Right lung (tissue), 5 donors: ENCODE data around the gene TGFB1. TPM values are rescaled to one million over a fixed set of nuclear protein-coding genes. Genes with fewer than 3 reads are reported as not detected.

ENCODE experiments used
- DNase-seq, 2 donors: peaks; one replicate each; pipeline ENCODE4 v3.0.0-alpha.2; 2013
- polyA plus RNA-seq, 5 donors: library from polyadenylated mRNA; unstranded; fragments of 120-200 nt; gene quantifications; one replicate each; pipeline versions ENCODE4 v1.2.1 to v1.2.3, GENCODE V29; 2013; ENCODE audit warnings: inconsistent platforms in 1 of 5, low replicate concordance in 1 of 5; ENCODE audit not compliant: insufficient read length in 5 of 5, insufficient read depth in 1 of 5

TGFB1 gene
- polyA plus RNA-seq, 5 donors: 23.8 to 41.2 (median 30.2) TPM

DNA sequence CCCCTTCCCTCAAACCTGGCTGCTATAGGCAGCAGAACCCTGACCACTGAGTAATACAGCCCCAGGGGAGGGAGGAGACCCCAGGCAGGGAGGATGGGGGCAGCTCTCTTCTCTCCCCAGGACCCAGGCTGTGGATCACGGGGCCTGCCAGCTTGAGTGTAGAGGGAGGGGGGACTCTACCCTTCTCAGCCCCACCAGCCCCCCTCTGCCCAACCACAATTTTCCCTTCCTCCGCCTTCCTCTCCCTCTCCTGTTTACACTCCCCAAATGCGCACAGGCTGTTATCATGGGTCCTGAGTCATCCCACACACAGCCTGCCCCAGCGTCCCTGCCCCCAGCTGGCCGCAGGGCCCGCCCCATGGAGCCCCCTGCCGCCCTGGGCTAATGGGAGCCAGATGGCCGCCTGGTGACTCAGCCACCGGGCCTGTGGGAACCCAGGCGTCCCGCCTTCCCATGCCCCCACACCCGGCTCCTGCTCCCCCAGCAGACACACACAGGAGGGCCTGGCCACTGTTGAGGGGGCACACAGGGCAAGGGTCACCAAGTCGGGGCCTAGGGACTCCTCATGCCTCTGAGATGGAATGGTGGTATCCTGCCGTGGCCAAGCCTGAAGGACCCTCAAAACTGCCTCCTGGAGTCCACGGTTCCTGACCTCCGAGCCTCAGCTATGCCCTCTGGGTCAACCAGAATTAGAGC is 30.1 kb downstream of the TGFB1 start:
- no peak for DNase-seq

DNA sequence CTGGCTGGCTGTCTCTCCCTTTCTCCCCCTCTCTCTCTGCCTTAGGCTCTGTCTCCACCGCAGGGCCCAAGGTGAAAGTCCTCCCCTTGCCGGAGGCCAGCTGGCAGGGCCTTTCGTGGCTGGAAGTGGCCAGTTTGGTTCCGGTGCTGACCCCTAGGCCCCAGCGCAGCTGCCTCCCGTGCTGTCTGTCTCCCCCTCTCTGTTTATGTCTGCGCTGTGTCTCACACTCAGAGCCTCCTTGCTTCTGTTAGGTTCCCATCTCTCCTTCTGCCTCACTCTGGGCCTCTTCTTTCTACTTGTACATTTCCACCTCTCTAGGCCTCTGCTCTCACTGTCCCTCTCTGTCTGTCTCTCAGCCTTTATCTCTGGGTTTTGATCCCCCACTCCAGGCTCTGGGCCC is 30.7 kb downstream of the TGFB1 start:
- DNase-seq: no peak

- no peak for DNase-seq
Observed at GRCh38 chr19:41322451-41322850, 31.3 kb downstream of the TGFB1 start.

DNA sequence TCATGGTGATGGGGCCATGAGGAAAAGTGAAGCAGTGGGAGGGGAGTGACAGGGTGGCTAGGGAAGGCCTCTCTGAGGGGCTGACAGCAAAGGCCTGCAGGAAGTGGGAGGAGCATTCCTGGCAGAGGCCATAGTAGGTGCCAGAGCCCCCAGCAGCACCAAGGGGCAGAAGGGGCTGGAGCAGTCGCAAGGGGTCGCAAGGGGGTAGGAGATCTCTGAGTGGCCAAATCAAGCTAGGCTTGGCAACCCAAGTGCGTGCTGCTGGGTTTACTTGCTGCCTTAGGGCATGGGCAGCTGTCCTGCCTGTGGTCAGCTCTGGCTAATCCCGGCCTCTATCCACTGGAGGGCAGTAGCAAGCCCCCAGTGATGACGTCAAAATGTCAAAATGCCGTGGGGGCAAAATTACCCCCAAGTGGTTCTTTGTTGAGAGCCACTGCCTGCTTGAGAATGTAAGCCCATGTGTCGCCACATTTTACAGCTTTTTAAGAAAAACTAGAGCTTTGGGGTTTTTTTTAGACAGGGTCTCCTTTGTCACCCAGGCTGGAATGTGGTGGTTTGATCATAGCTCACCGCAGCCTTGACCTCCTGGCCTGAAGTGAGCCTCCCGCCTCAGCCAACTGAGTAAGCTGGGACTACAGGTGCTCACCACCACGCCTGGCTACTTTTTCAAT is 32.0 kb downstream of the TGFB1 start:
- no peak for DNase-seq

DNA sequence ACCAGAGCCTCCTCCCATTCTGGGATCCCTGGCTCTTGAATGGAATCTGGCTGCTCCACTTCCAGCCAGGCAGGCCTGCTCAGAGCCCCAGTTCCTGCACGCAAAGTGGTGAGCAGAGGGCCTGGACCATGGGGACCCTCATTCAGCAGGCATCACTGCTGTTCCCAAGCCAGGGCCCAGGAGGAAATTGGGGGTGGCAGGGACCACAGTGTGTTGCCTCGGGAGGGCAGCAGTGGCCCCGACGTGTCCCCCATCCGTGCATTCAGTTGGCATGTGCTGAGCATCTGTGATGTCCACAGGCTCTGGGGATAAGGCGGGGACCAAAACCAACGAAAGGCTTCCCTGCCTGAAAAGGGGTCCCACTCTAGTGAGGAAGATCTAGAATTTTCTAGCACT is 32.5 kb downstream of the TGFB1 start:
- no peak for DNase-seq

GRCh38 chr19:41320568-41320967 is 33.2 kb downstream of the TGFB1 start:
- DNase-seq: no peak

- DNase-seq: no peak
Observed at GRCh38 chr19:41320185-41320518, 33.6 kb downstream of the TGFB1 start.

DNA sequence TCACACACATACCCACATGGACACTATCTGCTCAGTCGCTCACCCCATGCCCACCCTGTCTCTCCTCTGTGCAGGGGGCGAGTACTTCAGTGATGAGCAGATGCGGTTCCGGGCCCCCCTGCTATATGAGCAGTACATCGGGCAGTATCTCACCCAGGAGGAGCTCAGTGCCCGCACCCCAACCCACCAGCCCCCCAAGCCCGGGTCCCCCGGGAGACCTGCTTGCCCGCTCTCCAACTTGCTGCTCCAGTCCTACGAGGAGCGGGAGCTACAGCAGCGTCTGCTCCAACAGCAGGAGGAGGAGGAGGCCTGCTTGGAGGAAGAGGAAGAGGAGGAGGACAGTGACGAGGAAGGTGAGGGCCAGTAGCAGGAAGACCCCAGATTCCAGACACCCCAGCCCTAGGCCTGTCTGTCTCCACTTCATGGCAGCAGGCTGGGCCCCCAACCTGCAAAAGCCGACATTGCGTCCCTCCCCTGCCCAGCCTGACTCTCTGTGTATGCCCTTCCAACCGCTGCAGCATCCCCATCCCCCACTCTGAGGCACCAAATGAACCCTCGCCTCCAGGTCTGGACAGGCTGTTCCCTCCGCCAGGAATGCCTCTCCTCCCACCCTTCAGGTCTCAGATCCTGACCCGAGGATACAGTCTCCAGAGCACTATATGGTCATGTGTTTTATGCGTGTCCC is 34.1 kb downstream of the TGFB1 start:
- no peak for DNase-seq

DNA sequence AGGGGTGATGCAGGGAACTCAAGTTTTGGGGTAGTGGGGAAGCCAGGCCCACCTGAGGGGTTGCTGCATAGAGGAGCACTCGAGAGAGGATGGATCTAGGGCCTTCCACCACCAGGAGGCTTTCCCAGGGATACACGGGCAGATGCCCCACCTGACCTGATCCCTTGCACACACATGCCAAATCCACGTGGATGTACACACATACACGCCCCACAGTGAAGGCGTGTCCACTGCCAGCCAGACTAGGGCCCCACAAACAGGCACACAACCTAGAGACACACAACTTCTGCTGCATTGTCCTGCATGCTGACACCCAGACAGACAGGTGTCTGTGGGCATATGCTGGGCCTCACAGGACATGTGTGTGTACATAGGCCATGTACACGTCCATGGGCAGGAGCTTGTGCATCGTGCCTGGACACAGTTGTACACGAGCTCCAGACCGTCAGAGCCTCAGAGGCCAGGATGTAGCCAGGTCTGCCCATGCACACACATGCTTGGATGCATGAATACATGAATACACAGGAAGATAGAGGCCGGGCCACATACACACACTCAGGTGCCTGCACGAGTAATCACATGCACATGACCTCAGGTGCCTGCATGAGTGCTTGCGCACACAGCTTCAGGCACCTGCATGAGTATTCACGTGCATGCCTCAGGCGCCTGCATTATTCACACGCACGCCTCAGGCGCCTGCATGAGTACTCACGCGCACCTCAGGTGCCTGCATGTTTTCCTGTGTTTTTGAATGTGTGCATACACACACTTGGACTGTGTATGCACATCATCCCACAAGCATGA is 34.8 kb downstream of the TGFB1 start:
- DNase-seq: no peak

- no peak for DNase-seq
Observed at GRCh38 chr19:41316306-41316920, 37.3 kb downstream of the TGFB1 start.

- DNase-seq: no peak
Observed at GRCh38 chr19:41311613-41312012, 42.1 kb downstream of the TGFB1 start.

GRCh38 chr19:41311072-41311471 is 42.6 kb downstream of the TGFB1 start:
- DNase-seq: no peak

DNA sequence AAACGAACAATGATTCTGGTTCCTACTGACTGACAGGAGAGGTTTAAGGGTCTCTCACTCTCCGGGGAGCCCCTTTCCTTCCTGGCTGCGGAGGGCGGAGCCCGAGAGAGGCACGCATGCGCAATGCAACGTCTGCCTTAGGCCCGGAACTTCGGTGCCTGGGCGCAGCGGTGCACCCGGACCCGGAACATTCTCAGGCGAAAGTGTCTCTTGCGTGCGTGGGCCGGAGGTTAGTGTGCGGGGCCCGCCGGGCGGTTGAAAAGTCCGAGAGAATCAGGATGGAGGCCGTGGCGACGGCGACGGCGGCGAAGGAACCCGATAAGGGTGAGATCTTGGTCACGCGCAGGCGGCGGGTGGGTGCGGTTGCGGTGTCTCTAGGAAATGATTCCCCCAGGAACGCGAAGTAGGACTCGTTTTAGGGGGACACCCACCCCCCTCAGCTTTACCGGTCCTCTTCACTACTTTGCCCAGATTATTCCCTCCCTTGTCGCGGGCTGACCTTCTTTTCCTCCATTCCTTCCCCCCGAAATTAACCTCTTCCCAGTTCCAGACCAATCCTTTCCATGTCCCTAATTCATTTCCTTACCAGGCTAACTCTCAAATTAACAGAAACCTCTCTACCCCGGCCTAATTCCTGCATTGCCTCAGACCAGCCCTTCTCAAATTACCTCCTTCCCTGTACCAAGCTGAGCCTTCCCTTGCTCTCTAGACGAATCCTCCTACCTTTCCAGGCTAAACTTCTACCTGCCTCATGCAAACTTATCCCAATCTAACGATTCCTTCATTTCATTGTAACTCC is 43.5 kb downstream of the TGFB1 start, which contains the start of gene CCDC97:
TSS of gene CCDC97 (plus strand) at position 140 of the 799 bp plus-strand sequence. CDS start at position 279, 139 bp downstream.
- peak; percentile 94 to 95 for DNase-seq

GRCh38 chr19:41309180-41310032 is 44.3 kb downstream of the TGFB1 start:
- DNase-seq: no peak

GRCh38 chr19:41308450-41309179 is 45.1 kb downstream of the TGFB1 start:
- DNase-seq: peak; percentile 86 to 92

DNA sequence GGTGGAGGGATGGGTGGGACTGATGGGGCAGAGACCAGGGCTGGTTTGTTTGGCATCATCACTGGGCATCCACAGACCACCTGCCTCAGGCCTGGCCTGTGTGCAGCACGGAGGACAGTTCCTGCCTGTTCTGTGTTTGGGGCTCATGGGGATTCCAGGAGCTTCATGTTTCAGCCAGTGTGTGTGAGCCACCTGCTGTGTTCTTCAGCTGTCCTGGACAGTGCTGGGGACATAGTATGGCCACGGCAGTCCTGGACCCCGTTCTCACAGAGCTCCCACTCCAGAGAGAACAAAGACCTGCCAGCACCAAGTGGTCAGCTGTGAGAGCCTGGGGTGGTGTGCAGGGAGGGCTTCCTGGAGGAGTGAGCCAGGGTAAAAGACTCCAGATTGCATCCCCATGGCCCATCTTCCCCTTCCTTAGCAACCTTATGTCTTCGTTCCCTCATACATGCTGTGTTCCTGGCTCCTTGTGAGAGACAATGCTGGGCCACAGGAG is 45.7 kb downstream of the TGFB1 start:
- DNase-seq: no peak

DNA sequence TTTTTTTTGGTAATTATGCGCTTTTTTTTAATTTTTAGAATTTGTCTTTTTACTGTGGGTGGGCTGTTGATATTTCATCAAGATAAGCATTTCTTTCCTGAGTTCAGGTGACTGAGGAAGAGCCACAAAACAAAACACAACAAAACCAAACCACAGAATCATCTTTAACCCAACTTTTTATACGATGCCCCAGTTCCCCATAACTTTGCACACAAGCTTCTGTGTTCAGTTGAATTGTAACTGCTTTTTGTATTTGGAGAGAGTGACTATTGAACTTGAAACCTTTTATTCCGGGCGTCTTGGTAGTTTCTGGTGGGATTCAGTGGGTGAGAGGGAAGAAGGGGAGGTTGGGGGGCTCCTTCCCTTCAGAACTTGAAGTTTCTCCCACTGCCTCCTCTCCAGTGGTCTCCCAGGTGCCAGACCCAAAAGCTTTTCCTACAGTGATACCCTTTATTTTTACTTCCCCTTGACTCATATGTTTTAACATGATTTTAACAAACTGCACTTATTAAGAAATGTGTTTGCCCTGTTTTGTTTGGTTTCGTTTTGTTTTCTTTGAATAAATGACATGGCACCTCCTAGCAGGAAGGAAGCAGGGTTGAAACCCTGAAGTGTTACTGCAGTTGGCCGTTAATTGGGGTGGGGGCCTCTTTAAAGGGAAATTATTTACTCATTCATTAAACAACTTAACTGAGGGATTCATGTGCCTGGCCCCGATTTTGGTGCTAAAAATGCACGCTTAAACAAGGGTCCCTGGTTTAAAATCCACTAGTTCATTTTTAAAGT is 46.4 kb downstream of the TGFB1 start:
- no peak for DNase-seq
